Measurements from ENCODE around the gene RALGAPA1. TPM values are rescaled to one million over a fixed set of nuclear protein-coding genes. Genes with fewer than 3 reads are reported as not detected.
A peak's percentile ranks its signal among the peaks of the same experiment; 100 is the strongest.

Gene RALGAPA1
- total and polyA plus RNA-seq, 9 of the 15 experiments (the other 6 are each of a cell fraction or from before 2014, with no cell fraction given), result 2.5 to 16.3 (median 6.2) TPM

GRCh38 chr14:35534873-35535482, 274.1 kb downstream of the RALGAPA1 start (continued):
- TF ChIP-seq MAFG (tag; conservative IDR thresholded peaks at IDR 0.05) (no peak), SIRT6 (IDR thresholded peaks at IDR 0.05; ENCODE audit: low read depth, low read length) (no peak), FOXJ2 (tag; IDR thresholded peaks at IDR 0.05) (no peak), NCOA2 (IDR thresholded peaks at IDR 0.05; ENCODE audit: partially characterized antibody in 2 of 2) (no peak), ZNF695 (CRISPR knock-in tag; IDR thresholded peaks at IDR 0.05) (no peak), SPI1 (IDR thresholded peaks at IDR 0.05; ENCODE audit: borderline replicate concordance, low read depth, low read length) (no peak), CBX8 (IDR thresholded peaks at IDR 0.05; ENCODE audit: borderline replicate concordance, extremely low read depth, low read depth, low read length, poor library complexity, severe bottlenecking) (no peak), ZNF280B (CRISPR knock-in tag; IDR thresholded peaks at IDR 0.05) (no peak), DACH1 (IDR thresholded peaks at IDR 0.05; ENCODE audit: partially characterized antibody) (no peak), JUND (IDR thresholded peaks at IDR 0.05; ENCODE audit: borderline replicate concordance, low read depth, low read length) (no peak), JUND (tag; IDR thresholded peaks at IDR 0.05; ENCODE audit: borderline replicate concordance, low read depth, low read length) (peak; percentile 47; the same call in 1 of the 3 replicates), POLR3A (IDR thresholded peaks at IDR 0.05; ENCODE audit: borderline replicate concordance, extremely low read depth, insufficient read depth, insufficient read length) (no peak), ZNF830 (CRISPR knock-in tag; IDR thresholded peaks at IDR 0.05) (no peak), XRCC3 (IDR thresholded peaks at IDR 0.05) (no peak), ZNF41 (CRISPR knock-in tag; conservative IDR thresholded peaks at IDR 0.05) (no peak), NELFE (IDR thresholded peaks at IDR 0.05; ENCODE audit: insufficient read depth, insufficient read length) (no peak)
- TF ChIP-seq, protein P1, sequence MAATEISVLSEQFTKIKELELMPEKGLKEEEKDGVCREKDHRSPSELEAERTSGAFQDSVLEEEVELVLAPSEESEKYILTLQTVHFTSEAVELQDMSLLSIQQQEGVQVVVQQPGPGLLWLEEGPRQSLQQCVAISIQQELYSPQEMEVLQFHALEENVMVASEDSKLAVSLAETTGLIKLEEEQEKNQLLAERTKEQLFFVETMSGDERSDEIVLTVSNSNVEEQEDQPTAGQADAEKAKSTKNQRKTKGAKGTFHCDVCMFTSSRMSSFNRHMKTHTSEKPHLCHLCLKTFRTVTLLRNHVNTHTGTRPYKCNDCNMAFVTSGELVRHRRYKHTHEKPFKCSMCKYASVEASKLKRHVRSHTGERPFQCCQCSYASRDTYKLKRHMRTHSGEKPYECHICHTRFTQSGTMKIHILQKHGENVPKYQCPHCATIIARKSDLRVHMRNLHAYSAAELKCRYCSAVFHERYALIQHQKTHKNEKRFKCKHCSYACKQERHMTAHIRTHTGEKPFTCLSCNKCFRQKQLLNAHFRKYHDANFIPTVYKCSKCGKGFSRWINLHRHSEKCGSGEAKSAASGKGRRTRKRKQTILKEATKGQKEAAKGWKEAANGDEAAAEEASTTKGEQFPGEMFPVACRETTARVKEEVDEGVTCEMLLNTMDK (IDR thresholded peaks at IDR 0.05; ENCODE audit: borderline replicate concordance, insufficient read depth, low read depth, low read length, poor library complexity, severe bottlenecking), result no peak

Data from K562 (cell line).